GM18907 (cell line): Measurements from ENCODE around the gene CNTLN.
"Not testable (repeated sequence)": the region's sequence is repeated elsewhere in the genome, so short reads cannot be mapped to it uniquely, and the experiment has no call there.

Source experiments
- ATAC-seq: cut with Tn5 transposase; IDR thresholded peaks from one replicate; pipeline ENCODE4 v1.9.1; 2021; ENCODE audit warnings: mild to moderate bottlenecking, moderate library complexity; ENCODE audit not compliant: unreplicated experiment

CNTLN gene

GRCh38 chr9:17185481-17186029, 50.7 kb downstream of the CNTLN start:
- ATAC-seq = no peak

- no peak for ATAC-seq
Measured at GRCh38 chr9:17191082-17191481, 56.2 kb downstream of the CNTLN start.

- ATAC-seq = no peak
Measured at GRCh38 chr9:17204611-17205152, 69.8 kb downstream of the CNTLN start.

GRCh38 chr9:17216011-17216410, 81.2 kb downstream of the CNTLN start:
- no peak for ATAC-seq

GRCh38 chr9:17216646-17217045, 81.8 kb downstream of the CNTLN start:
- ATAC-seq = no peak

- no peak for ATAC-seq
Measured at GRCh38 chr9:17217272-17217671, 82.4 kb downstream of the CNTLN start.

DNA sequence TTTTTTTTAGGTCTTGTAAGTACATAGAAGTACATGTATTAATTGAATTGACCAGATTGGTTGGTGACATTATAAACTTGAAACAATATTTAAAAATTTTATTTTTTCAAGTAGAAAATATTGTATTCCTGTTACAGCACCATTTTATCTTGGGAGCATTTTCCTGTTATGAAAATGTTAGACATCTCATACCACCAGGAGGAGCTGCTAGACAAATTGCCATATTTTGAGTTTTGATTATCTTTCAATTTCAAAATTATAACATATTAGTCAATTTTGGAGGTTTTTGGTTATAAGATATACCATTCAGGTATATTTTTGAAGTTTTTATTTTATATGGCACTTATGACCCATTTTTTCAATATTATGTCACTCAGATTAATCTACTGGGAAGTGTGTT, 84.4 kb downstream of the CNTLN start:
- ATAC-seq = no peak

- no peak for ATAC-seq
Measured at GRCh38 chr9:17222932-17223331, 88.1 kb downstream of the CNTLN start.

DNA sequence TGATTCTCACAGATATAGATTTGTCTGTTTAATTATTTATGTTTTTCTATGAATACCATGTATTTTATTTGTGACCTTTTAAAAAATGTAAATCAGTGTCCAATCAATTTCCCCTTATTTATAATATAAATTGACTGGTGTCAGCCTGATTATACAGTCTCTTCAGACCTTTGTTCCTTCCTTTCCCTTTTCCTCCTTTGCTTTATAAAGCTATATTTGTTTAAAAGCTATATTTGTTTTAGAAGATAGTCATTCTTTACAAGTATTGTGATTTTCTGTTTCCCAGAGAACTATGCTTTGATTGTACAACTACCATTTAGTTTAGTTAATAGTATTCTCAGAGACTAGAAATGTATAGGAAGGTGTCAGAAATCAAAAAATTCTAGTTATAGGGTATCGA, 90.6 kb downstream of the CNTLN start:
- ATAC-seq = no peak

DNA sequence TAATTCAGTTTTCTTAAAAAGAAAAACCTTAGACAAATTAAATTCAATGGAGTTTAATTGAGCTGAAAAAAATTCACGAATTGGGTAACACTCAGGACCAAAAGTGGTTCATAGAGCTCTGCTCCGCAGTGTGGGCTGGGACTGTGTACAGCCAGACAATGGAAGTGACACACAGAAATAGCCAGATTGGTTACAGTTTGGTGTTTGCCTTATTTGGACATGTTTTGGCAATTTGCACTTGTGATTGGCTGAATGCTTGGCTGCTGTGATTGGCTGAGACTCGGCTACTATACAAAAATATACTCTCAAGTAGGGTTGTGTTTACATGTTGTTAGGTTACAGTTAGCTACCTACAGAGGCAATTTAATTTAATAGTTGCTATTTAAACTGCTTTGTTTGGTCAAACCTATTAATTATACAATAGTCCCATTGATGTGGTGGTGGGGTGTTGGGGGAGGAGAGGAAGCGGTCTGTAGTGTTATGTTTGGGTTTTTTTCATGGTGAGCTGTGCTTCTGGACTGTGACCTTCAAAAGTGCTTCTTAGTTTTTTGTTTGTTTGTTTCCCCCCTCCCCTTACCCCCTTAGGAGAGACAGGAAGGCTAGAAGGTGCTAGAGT, 95.2 kb downstream of the CNTLN start:
- no peak for ATAC-seq

- ATAC-seq = no peak
Measured at GRCh38 chr9:17230646-17231045, 95.8 kb downstream of the CNTLN start.

DNA sequence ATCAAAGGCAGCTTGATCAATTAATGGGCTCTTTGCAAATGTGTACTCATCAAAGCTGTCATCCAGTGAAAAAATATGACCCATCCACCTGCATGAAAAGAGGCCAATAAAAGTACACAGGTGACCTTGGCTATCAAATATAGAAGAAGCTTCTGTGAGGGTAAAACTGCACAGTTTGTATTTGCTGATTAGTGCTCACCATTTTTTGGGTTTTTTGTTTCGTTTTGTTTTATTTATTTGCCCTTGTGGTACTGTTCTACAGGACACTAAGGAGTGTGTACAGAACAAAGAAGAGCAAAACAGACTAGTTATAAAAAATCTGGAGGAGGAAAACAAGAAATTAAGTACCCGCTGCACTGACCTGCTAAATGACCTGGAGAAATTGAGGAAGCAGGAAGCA, 101.3 kb downstream of the CNTLN start:
- ATAC-seq = no peak

GRCh38 chr9:17246770-17247169, 111.9 kb downstream of the CNTLN start:
- ATAC-seq = no peak

DNA sequence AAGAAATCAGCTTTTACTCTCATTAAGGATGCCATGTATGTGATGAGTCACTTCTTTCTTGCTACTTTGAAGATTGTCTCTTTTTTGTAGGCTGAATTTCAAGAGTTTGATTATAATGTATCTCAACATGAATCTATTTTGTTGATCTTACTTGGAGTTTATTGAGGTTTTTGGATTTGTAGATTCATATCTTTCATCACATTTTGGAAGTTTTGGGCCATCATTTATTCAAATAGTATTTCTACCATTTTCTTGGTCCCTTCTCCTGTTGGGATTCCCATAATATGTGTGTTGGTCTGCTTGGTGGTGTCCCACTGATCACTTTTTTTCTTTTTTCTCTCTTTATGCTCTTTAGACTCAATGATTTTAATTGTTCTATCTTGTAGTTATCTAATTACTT, 116.3 kb downstream of the CNTLN start:
- no peak for ATAC-seq

DNA sequence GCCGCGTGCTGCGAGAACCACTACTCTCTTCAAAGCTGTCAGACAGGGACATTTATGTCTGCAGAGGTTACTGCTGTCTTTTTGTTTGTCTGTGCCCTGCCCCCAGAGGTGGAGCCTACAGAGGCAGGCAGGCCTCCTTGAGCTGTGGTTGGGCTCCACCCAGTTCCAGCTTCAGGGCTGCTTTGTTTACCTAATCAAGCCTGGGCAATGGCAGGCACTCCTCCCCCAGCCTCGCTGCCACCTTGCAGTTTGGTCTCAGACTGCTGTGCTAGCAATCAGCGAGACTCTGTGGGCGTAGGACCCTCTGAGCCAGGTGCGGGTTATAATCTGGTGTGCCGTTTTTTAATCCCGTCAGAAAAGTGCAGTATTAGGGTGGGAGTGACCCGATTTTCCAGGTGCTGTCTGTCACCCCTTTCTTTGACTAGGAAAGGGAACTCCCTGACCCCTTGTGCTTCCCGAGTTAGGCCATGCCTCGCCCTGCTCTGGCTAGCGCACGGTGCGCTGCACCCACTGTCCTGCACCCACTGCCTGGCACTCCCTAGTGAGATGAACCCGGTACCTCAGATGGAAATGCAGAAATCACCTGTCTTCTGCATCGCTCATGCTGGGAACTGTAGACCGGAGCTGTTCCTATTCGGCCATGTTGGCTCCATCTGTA, 133.8 kb downstream of the CNTLN start:
- not testable (repeated sequence) for ATAC-seq

DNA sequence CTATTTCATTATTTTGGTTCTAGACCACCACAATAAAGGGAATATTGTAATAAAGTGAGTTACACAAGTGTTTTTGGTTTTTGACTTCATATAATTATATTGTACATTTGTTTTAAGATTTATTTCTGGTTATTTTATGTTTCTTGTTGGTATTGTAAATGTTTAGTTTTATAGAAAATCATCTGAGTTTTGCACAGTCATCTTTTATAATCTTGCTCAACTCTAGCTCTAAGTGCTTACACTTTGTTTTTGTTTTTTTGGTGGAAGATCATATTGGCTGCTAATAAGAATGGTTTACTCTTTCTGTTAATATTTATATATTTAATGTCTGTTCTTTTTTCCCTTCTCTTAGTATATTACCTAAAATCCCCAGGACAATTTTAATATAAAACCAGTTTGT, 135.0 kb downstream of the CNTLN start:
- ATAC-seq = no peak

DNA sequence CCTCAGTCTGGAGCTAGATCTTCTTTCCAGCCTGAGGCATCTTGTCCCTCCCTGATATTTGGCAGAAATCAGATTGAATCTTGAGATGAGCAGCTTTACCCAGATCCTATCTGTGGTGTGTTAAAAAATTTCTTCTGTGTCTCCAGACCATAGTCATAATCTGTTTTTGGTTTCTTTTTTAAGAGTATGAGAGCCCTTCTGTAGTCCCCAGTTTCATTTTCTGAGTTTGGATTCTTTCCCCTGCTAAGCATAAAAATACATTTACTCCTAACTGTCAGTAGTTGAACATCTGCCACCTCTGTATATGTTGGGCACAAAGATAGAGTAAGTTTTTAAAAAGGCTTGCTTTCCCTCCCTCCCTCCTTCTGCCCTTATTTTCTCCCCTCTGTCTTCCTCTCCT, 137.7 kb downstream of the CNTLN start:
- peak; percentile 83 for ATAC-seq

DNA sequence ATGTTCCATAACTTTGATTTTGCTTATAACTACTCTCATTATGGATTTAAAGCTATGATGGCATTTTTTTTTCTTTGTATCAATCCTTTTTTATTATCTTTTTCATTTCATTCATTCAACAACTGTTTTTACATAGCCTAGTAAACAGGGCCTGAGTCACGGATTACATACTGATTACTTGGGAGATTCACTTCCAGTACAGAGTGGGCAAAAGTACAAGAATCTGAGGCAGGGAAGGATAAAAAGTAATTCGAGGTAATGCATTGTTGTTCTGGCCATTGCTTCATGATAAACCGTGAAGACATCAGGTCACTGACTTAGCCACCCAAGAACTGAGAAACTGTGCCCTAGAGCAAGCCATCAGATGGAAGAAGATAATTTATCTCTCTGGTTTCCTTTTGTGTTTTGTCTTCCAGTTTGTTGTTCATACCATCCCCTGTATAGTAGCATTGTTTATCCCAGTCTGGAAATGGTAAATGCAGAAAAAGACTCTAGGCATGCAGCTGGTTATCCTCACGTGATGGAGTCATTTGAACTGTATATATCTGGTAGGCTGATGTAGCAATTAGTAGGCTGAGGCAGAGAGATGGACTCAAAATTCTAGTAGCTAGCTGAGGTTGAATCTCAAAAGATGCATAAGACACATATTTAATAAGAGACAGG, 145.6 kb downstream of the CNTLN start:
- no peak for ATAC-seq

DNA sequence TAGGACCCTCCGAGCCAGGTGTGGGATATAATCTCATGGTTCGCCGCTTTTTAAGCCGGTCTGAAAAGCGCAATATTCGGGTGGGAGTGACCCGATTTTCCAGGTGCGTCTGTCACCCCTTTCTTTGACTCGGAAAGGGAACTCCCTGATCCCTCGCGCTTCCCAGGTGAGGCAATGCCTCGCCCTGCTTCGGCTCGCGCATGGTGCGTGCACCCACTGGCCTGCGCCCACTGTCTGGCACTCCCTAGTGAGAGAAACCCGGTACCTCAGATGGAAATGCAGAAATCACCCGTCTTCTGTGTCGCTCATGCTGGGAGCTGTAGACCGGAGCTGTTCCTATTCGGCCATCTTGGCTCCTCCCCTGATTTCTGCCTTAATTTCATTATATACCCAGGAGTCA, 155.8 kb downstream of the CNTLN start:
- ATAC-seq = not testable (repeated sequence)

- ATAC-seq = no peak
Measured at GRCh38 chr9:17291766-17292165, 156.9 kb downstream of the CNTLN start.

- ATAC-seq = no peak
Measured at GRCh38 chr9:17293685-17294084, 158.8 kb downstream of the CNTLN start.
